Measurements from ENCODE around the gene GPR149.

The GPR149 gene

GRCh38 chr3:154345422-154346122 lies 84.4 kb downstream of the GPR149 start:
- DNase-seq: no peak

GRCh38 chr3:154338570-154338969 lies 91.4 kb downstream of the GPR149 start:
- DNase-seq: no peak

GRCh38 chr3:154338008-154338407 lies 92.0 kb downstream of the GPR149 start:
- DNase-seq: no peak

GRCh38 chr3:154334973-154335420 lies 95.0 kb downstream of the GPR149 start:
- DNase-seq: peak; percentile 52

- DNase-seq: no peak
Measured at GRCh38 chr3:154327871-154328270, 102.1 kb downstream of the GPR149 start.

- no peak for DNase-seq
Measured at GRCh38 chr3:154324919-154325318, 105.1 kb downstream of the GPR149 start.

- DNase-seq: peak; percentile 93
Measured at GRCh38 chr3:154323891-154324738, 105.9 kb downstream of the GPR149 start, which contains the start of gene DHX36. TSS of gene DHX36 (minus strand) at chr3:154324487. CDS start at chr3:154324416, 71 bp downstream.

- no peak for DNase-seq
Measured at GRCh38 chr3:154316974-154317767, 112.8 kb downstream of the GPR149 start.

GRCh38 chr3:154314152-154314551 lies 115.8 kb downstream of the GPR149 start:
- no peak for DNase-seq

GRCh38 chr3:154310840-154311239 lies 119.2 kb downstream of the GPR149 start:
- DNase-seq: no peak

- DNase-seq: no peak
Measured at GRCh38 chr3:154307363-154307762, 122.6 kb downstream of the GPR149 start.

GRCh38 chr3:154304936-154305335 lies 125.1 kb downstream of the GPR149 start:
- DNase-seq: no peak

GRCh38 chr3:154304116-154304786 lies 125.7 kb downstream of the GPR149 start:
- DNase-seq: no peak

GRCh38 chr3:154301561-154301960 lies 128.4 kb downstream of the GPR149 start:
- no peak for DNase-seq

- no peak for DNase-seq
Measured at GRCh38 chr3:154294016-154294415, 136.0 kb downstream of the GPR149 start.

GRCh38 chr3:154290187-154290586 lies 139.8 kb downstream of the GPR149 start:
- no peak for DNase-seq

Data from CD4-positive, alpha-beta T cell treated with Interleukin-17A for 1 hour (primary cell).